ENCODE results near the gene PLXNB2. TPM values are rescaled to one million over a fixed set of nuclear protein-coding genes. Genes with fewer than 3 reads are reported as not detected.

PLXNB2 gene
- total RNA-seq, 1 experiment from 2014 or later = 42.4 TPM

GRCh38 chr22:50310949-50311444 is 3.6 kb upstream of the PLXNB2 start:
- DNase-seq (ENCODE audit: low spot score) = no peak

- no peak for DNase-seq (ENCODE audit: low spot score)
These were observed 2.7 kb upstream of the PLXNB2 start for GRCh38 chr22:50310031-50310722.

- DNase-seq (ENCODE audit: low spot score) = no peak
These were observed 2.1 kb upstream of the PLXNB2 start for GRCh38 chr22:50309601-50309991.

GRCh38 chr22:50308986-50309600 is 1.6 kb upstream of the PLXNB2 start:
- no peak for DNase-seq (ENCODE audit: low spot score)

GRCh38 chr22:50308597-50308935 is 1.1 kb upstream of the PLXNB2 start:
- no peak for DNase-seq (ENCODE audit: low spot score)

DNA sequence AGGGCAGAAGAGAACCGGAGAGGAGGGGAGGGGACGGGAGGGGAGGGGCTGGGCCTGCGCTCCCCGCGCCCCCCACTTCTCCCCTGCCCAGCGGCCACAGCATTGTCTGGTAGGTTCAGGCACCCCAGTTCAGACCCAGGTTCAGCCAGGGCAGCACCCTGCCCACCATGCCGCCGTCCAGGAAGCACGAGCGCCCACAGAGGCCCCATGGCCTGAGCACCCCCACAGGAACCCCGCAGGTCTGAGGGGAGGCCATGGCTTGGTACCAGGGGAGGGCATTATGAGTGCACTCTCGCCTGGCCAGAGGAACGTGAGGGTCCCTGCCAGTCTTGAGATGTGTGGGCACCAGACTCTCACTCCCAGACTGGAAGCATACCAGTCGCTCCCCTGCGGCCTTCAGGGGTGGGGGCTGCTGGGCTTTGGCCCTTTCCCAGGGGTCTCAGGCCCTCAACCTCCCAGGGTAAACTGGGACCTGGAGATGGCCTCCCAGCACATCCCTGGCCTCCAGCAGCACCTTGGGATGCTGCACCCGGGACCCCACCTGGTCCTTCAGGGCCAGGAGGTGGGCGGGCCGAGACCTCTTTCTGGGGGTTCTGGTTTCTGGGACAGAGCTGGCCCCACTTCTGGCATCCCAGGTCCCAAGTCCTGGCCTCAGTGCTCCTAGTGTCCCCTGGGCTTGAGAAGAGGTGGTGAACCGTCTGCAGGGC is 597 bp upstream of the PLXNB2 start:
- DNase-seq (ENCODE audit: low spot score) = no peak

GRCh38 chr22:50305923-50306566 is 1.4 kb downstream of the PLXNB2 start:
- peak; percentile 93 for DNase-seq (ENCODE audit: low spot score)

GRCh38 chr22:50305393-50305922 is 2.0 kb downstream of the PLXNB2 start:
- no peak for DNase-seq (ENCODE audit: low spot score)

- DNase-seq (ENCODE audit: low spot score) = no peak
These were observed 2.7 kb downstream of the PLXNB2 start for GRCh38 chr22:50304528-50305392.

DNA sequence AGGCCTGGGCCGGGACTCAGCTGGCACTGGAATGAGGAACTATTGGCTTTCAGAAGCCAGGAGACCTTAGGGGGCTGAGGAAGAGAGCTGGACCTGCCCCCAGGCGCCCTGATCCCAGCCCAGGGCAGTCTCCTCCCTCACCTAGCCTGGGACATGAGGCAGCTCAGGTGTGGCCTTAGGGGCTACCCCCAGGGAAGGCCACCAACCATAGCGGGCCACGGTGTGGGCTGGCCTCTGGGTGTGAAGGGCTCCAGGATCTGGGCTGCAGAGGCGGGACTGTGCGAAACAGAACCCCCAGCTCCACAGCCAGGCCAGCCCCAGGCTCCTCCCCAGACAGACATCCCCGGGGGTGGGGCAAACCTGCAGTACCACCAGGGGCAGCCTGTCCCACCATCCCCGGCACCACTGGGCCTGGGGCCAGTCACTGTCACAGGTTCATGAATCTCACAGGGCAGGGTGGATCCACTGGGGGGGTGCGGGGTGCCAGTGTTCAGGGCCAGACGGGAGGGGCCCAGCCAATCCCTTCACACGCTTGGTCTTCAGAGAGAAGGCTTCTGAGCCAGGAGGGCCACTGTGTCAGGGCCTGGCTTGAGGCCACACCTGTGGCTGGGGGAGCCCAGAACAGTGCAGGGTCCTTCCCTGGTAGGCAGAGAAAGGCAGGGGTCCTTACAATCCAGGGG is 3.5 kb downstream of the PLXNB2 start:
- no peak for DNase-seq (ENCODE audit: low spot score)

DNA sequence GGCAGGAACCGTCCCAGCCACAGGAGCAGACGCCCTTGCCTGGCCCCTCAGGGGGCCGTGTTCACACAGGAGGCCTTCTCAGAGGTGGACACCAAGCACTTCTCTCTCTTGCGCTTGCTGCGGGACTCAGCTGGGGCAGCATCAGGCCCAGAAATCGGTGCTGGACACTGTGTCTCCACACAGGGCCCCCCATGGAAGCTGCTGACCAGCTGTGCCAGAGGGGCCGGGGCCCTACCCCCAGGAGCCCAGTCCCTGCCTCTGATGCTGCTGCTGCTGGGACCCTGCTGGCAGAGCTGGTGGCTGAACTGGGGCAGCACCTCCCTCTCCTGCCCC is 4.0 kb downstream of the PLXNB2 start:
- DNase-seq (ENCODE audit: low spot score) = no peak

GRCh38 chr22:50302564-50302963 is 4.9 kb downstream of the PLXNB2 start:
- DNase-seq (ENCODE audit: low spot score) = no peak

- no peak for DNase-seq (ENCODE audit: low spot score)
These were observed 5.4 kb downstream of the PLXNB2 start for GRCh38 chr22:50302041-50302541.

DNA sequence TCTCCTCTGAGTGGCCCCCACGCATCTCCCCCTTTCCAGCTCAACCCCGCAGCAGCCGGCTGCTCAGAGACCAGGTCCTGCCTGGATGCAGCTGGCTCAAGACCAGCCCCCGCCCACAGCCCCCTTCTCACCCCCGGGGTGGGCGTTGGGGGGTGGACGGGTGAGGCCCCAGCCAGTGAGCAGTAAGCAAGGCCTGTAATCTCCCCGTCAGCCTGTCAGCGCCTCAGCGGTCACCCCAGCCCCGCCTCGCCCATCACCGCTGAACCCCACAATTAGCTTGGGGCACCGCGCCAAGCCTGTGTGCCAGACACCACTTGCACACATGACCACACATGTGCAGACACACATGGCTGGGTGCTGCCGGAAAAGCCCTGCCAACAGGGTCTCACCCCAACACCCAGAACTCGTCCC is 5.9 kb downstream of the PLXNB2 start:
- DNase-seq (ENCODE audit: low spot score) = no peak

DNA sequence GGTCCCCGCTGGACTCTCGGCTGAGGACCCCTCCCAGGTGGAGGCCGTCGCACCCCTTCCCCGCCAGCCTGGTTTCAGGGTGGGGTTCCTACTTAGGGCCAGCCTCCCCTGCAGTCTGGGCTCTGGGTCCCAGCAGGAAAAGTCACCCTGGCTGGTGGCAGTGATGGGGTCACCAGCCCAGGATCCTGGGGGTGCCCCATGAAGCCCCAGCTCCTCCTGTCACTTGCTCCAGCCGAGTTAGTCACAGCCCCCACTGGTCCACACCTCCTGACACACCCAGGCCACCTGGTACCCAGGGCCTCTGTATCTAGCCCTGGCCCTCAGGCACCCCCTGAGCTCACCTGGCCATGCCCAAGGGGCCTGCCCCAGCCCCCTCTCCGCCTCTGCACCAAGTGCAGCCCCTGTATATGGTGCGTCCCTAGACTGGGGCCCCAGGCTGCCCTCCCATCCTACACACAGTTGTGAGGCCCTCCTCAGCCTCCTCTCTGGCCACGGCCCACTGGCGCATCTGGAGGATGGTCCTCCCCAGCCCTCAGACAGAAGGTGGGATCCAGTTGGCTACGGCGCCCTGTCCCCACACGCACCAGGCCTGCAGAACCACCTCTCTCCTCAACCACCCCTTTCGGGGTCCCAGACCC is 6.7 kb downstream of the PLXNB2 start:
- no peak for DNase-seq (ENCODE audit: low spot score)

GRCh38 chr22:50299785-50300619 is 7.4 kb downstream of the PLXNB2 start:
- no peak for DNase-seq (ENCODE audit: low spot score)

DNA sequence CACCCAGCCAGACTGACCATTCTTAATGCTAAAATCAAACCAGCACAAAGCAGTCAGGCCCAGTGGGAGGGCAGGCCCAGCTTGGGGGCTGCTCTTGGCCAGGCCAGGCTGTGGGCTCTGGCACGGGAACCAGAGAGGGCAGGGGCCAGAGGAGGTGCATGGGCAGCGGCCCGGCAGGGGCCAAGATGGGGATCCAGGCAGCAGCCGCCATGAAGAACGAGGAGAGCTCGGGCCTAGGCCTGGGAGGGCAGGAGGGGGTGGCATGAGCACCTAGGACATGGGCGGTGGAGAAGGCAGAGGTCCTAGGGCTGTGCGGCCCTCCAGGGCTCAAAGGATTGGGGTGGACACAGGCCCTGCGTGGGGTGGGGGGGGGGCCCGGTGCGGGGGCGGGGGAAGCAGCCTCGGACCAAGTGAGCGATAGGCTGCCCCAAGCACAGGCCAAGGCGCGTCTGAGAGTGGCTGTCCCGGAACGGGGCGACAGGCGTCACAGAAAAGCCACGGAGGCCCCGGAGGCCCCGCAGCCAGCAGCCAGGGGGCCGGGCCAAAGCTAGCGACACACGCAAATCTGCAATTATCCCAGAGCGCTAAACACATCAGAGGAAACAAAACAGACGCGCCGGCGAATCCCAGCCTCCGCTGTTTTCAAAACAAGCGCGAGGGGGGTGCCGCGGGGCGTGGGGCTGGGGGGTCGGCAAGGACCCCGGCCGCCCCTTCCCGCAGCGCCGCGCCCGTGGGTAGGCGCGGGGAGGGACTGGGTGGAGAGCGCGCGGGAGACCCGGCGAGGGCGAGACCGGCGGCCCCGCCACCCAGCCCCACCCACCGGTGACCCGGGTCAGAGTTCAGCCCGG is 8.3 kb downstream of the PLXNB2 start:
- DNase-seq (ENCODE audit: low spot score) = no peak

DNA sequence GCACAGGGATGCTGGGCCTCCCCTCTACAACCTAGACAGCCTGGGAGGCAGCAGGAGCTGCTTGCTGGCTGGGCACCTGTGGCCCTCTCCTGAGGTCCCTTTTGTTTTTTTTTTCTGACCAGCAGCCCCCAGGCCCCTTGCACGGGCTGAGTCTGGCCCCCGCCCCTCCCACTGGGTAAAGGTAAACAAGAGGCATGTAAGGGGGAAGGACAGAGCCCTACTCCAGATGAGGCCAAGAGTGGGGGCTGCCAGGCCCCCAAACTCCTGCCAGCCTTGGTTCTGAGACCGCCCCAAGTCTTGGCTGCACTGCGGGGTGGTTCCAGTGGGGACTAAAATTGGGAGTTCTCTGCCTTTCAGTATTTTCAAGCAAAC is 9.2 kb downstream of the PLXNB2 start:
- no peak for DNase-seq (ENCODE audit: low spot score)

All from H4 (cell line).